GM18519 (cell line): ENCODE measurements around the gene WDR82.
"Not testable (repeated sequence)": the region's sequence is repeated elsewhere in the genome, so short reads cannot be mapped to it uniquely, and the experiment has no call there.

Experiments
- ATAC-seq: cut with Tn5 transposase; IDR thresholded peaks from one replicate; pipeline ENCODE4 v1.9.1; 2021; ENCODE audit warnings: mild to moderate bottlenecking, moderate library complexity; ENCODE audit not compliant: unreplicated experiment, low FRiP score

WDR82 gene

GRCh38 chr3:52290596-52291507 lies 12.4 kb upstream of the WDR82 start:
- no peak for ATAC-seq

- ATAC-seq, result no peak
These were observed 11.5 kb upstream of the WDR82 start for GRCh38 chr3:52289747-52290595.

GRCh38 chr3:52289338-52289746 lies 10.9 kb upstream of the WDR82 start:
- no peak for ATAC-seq

- no peak for ATAC-seq
These were observed 10.2 kb upstream of the WDR82 start for GRCh38 chr3:52288674-52289073.

GRCh38 chr3:52286777-52287110 lies 8.3 kb upstream of the WDR82 start:
- no peak for ATAC-seq

- not testable (repeated sequence) for ATAC-seq
These were observed 5.6 kb upstream of the WDR82 start for GRCh38 chr3:52284051-52284450.

GRCh38 chr3:52283306-52283705 lies 4.9 kb upstream of the WDR82 start:
- ATAC-seq, result no peak

GRCh38 chr3:52281981-52282801 lies 3.7 kb upstream of the WDR82 start:
- ATAC-seq, result no peak

- no peak for ATAC-seq
These were observed 1.6 kb upstream of the WDR82 start for GRCh38 chr3:52280050-52280461.

GRCh38 chr3:52279596-52279995 lies 1.1 kb upstream of the WDR82 start:
- no peak for ATAC-seq

GRCh38 chr3:52277972-52278509 lies 408 bp downstream of the WDR82 start:
- peak; percentile 44 for ATAC-seq

GRCh38 chr3:52277071-52277964 lies 1.1 kb downstream of the WDR82 start:
- no peak for ATAC-seq

GRCh38 chr3:52274781-52275180 lies 3.7 kb downstream of the WDR82 start:
- not testable (repeated sequence) for ATAC-seq

GRCh38 chr3:52272831-52273230 lies 5.6 kb downstream of the WDR82 start:
- ATAC-seq, result no peak

- ATAC-seq, result not testable (repeated sequence)
These were observed 6.3 kb downstream of the WDR82 start for GRCh38 chr3:52272172-52272571.

- no peak for ATAC-seq
These were observed 8.1 kb downstream of the WDR82 start for GRCh38 chr3:52270252-52270754.

- ATAC-seq, result no peak
These were observed 8.7 kb downstream of the WDR82 start for GRCh38 chr3:52269776-52270175.

- no peak for ATAC-seq
These were observed 10.4 kb downstream of the WDR82 start for GRCh38 chr3:52268036-52268435.

GRCh38 chr3:52265387-52265786 lies 13.1 kb downstream of the WDR82 start:
- no peak for ATAC-seq
